ENCODE results near the gene RBFOX1.

- no peak for TF ChIP-seq POLR2A (IDR thresholded peaks at IDR 0.05)
- TF ChIP-seq CTCF (IDR thresholded peaks at IDR 0.05) = no peak
These were observed 165.0 kb downstream of the RBFOX1 start for GRCh38 chr16:7497691-7498090.
